ENCODE measurements around the gene ADAMTS20.

ADAMTS20 gene

DNA sequence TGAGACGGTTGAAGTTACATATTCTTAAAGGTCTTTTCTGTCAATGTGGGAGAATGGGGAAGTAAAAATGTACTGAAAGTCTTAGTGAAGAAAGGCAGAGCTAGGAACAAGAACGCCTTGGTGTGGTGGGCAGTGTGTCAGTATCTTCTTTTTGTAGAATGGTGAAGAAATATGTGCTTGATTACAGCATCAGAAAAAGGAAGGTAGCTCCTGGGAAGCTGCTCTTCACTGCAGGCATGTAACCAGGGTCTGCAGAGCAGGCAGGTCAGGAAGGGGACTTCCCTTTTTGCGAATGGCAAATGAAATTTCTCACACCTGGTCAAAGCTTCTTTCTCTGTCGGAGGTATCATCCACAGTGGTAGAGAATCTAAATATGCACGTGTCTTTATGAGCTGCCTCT is 226.2 kb downstream of the ADAMTS20 start:
- Histone ChIP-seq H3K27ac (ENCODE audit: insufficient read depth, low read depth, low read length, poor library complexity, severe bottlenecking) (no peak overlapping the region), H3K27me3 (ENCODE audit: control insufficient read depth, insufficient read depth, low read length, poor library complexity, severe bottlenecking) (no peaks in the 10 kb centered on the region), H3K36me3 (ENCODE audit: control insufficient read depth, insufficient read depth, low read length) (no peaks in the 10 kb centered on the region), H3K4me1 (ENCODE audit: control insufficient read depth, insufficient read depth, low read length) (no peaks in the 10 kb centered on the region), H3K9me3 (ENCODE audit: control insufficient read depth, low read length) (no peaks in the 10 kb centered on the region), H3K4me3 (ENCODE audit: insufficient read depth, low read depth, low read length) (no peak overlapping the region)
- 93 to 97% methylated on average over 4 to 5 of the region's 5 CpGs for WGBS, 2 experiments

GRCh38 chr12:43320281-43320680 is 231.7 kb downstream of the ADAMTS20 start:
- Histone ChIP-seq H3K27me3 (ENCODE audit: control insufficient read depth, insufficient read depth, low read length, poor library complexity, severe bottlenecking) (no peaks in the 10 kb centered on the region), H3K4me3 (ENCODE audit: insufficient read depth, low read depth, low read length) (no peak overlapping the region), H3K36me3 (ENCODE audit: control insufficient read depth, insufficient read depth, low read length) (no peaks in the 10 kb centered on the region), H3K9me3 (ENCODE audit: control insufficient read depth, low read length) (no peaks in the 10 kb centered on the region), H3K27ac (ENCODE audit: insufficient read depth, low read depth, low read length, poor library complexity, severe bottlenecking) (no peak overlapping the region), H3K4me1 (ENCODE audit: control insufficient read depth, insufficient read depth, low read length) (no peaks in the 10 kb centered on the region)
- 91 to 94% methylated on average over 4 of the region's 4 CpGs for WGBS, 2 experiments

GRCh38 chr12:43318021-43318420 is 234.0 kb downstream of the ADAMTS20 start:
- H3K27me3 ChIP-seq (ENCODE audit: control insufficient read depth, insufficient read depth, low read length, poor library complexity, severe bottlenecking): no peaks in the 10 kb centered on the region
- H3K36me3 ChIP-seq (ENCODE audit: control insufficient read depth, insufficient read depth, low read length): no peaks in the 10 kb centered on the region
- no peak overlapping the region for H3K27ac ChIP-seq (ENCODE audit: insufficient read depth, low read depth, low read length, poor library complexity, severe bottlenecking)
- no peaks in the 10 kb centered on the region for H3K4me1 ChIP-seq (ENCODE audit: control insufficient read depth, insufficient read depth, low read length)
- H3K9me3 ChIP-seq (ENCODE audit: control insufficient read depth, low read length): no peaks in the 10 kb centered on the region
- H3K4me3 ChIP-seq (ENCODE audit: insufficient read depth, low read depth, low read length): no peak overlapping the region
- 88 to 99% methylated on average over 2 to 4 of the region's 4 CpGs for WGBS, 2 experiments

DNA sequence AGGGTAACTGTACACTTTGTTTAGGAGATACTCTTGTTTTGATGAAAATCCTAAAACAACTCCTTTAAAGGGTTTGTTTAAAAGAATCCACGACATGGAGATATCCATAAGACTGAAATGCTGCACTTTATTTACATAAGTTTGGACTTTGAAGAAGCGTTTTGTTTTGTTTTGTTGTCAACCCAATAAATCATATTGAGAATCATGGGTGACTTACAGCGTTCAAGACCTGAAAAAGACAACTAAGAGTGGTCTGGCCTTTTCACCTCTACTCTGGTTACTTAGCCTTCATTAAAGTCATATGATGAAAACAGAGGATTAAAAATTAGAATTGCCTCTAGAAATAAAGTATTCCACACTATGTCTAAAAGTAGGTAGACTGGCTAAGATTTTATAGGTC is 234.8 kb downstream of the ADAMTS20 start:
- 87 to 93% methylated on average over 3 of the region's 3 CpGs for WGBS, 2 experiments
- H3K4me1 ChIP-seq (ENCODE audit: control insufficient read depth, insufficient read depth, low read length): no peaks in the 10 kb centered on the region
- H3K27me3 ChIP-seq (ENCODE audit: control insufficient read depth, insufficient read depth, low read length, poor library complexity, severe bottlenecking): no peaks in the 10 kb centered on the region
- H3K9me3 ChIP-seq (ENCODE audit: control insufficient read depth, low read length): no peaks in the 10 kb centered on the region
- H3K36me3 ChIP-seq (ENCODE audit: control insufficient read depth, insufficient read depth, low read length): no peaks in the 10 kb centered on the region
- no peak overlapping the region for H3K4me3 ChIP-seq (ENCODE audit: insufficient read depth, low read depth, low read length)
- no peak overlapping the region for H3K27ac ChIP-seq (ENCODE audit: insufficient read depth, low read depth, low read length, poor library complexity, severe bottlenecking)

- no peaks in the 10 kb centered on the region for H3K27me3 ChIP-seq (ENCODE audit: control insufficient read depth, insufficient read depth, low read length, poor library complexity, severe bottlenecking)
- H3K4me1 ChIP-seq (ENCODE audit: control insufficient read depth, insufficient read depth, low read length): no peaks in the 10 kb centered on the region
- H3K27ac ChIP-seq (ENCODE audit: insufficient read depth, low read depth, low read length, poor library complexity, severe bottlenecking): no peak overlapping the region
- 88 to 95% methylated on average over 1 of the region's 1 CpG for WGBS, 2 experiments
- H3K9me3 ChIP-seq (ENCODE audit: control insufficient read depth, low read length): no peaks in the 10 kb centered on the region
- no peaks in the 10 kb centered on the region for H3K36me3 ChIP-seq (ENCODE audit: control insufficient read depth, insufficient read depth, low read length)
- H3K4me3 ChIP-seq (ENCODE audit: insufficient read depth, low read depth, low read length): no peak overlapping the region
Observed at GRCh38 chr12:43316520-43316919, 235.5 kb downstream of the ADAMTS20 start.

DNA sequence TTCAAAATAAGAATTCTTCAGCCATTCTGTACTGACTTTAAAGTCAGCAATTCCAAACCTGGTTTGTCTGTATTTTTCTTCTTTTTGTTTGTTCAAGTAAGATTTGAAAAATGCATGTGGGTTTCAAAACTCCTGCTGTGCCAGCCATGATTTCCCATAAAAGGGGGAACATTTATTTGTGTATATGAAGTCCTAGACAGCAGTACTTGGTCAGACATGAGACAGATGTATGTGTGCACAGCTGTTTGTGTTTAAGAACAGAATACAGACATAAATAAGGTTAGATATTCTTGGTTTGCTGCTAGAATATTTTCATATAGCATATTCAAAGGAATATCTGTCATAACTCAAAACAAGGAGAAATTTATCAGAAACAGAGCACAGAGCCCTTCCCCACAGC is 236.0 kb downstream of the ADAMTS20 start:
- Histone ChIP-seq H3K36me3 (ENCODE audit: control insufficient read depth, insufficient read depth, low read length) (no peaks in the 10 kb centered on the region), H3K4me3 (ENCODE audit: insufficient read depth, low read depth, low read length) (no peak overlapping the region), H3K9me3 (ENCODE audit: control insufficient read depth, low read length) (no peaks in the 10 kb centered on the region), H3K27ac (ENCODE audit: insufficient read depth, low read depth, low read length, poor library complexity, severe bottlenecking) (no peak overlapping the region), H3K27me3 (ENCODE audit: control insufficient read depth, insufficient read depth, low read length, poor library complexity, severe bottlenecking) (no peaks in the 10 kb centered on the region), H3K4me1 (ENCODE audit: control insufficient read depth, insufficient read depth, low read length) (no peaks in the 10 kb centered on the region)

DNA sequence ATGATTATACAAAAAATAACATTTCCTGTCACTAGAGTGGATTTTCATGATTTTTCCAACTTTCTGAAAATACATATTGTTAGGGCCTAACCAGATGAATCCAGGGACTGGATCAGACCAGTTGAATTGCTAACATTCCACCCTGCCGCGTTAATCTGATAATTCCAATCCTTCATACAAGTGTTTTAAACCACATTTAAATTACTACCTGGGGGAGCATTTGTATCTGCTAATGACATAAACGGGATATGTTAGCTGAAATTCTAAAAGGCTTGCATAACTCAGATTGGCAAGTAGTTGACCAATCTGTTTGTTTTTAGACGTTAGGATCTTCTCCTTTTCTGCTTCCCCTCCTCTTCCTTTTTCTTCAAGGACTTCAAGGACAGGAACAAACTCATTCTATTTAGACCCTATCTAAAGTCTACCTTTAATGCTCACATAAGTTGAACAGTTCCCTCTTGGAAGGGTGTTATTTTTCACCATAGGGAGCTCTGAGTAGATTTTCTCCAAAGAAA is 239.0 kb downstream of the ADAMTS20 start:
- Histone ChIP-seq H3K27me3 (ENCODE audit: control insufficient read depth, insufficient read depth, low read length, poor library complexity, severe bottlenecking) (no peaks in the 10 kb centered on the region), H3K4me3 (ENCODE audit: insufficient read depth, low read depth, low read length) (no peak overlapping the region), H3K4me1 (ENCODE audit: control insufficient read depth, insufficient read depth, low read length) (no peaks in the 10 kb centered on the region), H3K36me3 (ENCODE audit: control insufficient read depth, insufficient read depth, low read length) (no peaks in the 10 kb centered on the region), H3K9me3 (ENCODE audit: control insufficient read depth, low read length) (no peaks in the 10 kb centered on the region), H3K27ac (ENCODE audit: insufficient read depth, low read depth, low read length, poor library complexity, severe bottlenecking) (no peak overlapping the region)
- WGBS, 2 experiments: 95% methylated on average over 4 of the region's 4 CpGs

- Histone ChIP-seq H3K4me3 (ENCODE audit: insufficient read depth, low read depth, low read length) (no peak overlapping the region), H3K9me3 (ENCODE audit: control insufficient read depth, low read length) (no peaks in the 10 kb centered on the region), H3K36me3 (ENCODE audit: control insufficient read depth, insufficient read depth, low read length) (no peaks in the 10 kb centered on the region), H3K4me1 (ENCODE audit: control insufficient read depth, insufficient read depth, low read length) (no peaks in the 10 kb centered on the region), H3K27me3 (ENCODE audit: control insufficient read depth, insufficient read depth, low read length, poor library complexity, severe bottlenecking) (no peaks in the 10 kb centered on the region), H3K27ac (ENCODE audit: insufficient read depth, low read depth, low read length, poor library complexity, severe bottlenecking) (no peak overlapping the region)
Observed at GRCh38 chr12:43310596-43310995, 241.4 kb downstream of the ADAMTS20 start.

DNA sequence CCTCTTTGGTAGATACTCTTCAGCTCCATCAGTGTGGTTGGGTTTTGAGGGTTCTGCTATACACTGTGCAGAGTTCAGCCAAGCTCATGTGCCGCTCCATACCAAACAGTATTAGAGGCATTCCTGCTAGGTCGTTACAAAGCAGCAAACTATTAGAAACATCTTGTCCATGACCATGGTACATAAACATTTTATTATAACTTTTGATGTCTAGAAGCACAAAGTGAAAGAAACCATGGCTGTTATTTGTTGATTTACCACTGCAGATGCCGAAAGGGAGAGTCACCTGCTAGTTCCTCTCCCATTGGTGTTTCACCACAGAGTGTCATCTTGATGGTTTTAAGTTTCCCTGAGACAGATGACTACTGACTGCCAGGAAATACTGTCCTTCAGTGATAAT is 242.0 kb downstream of the ADAMTS20 start:
- H3K27ac ChIP-seq (ENCODE audit: insufficient read depth, low read depth, low read length, poor library complexity, severe bottlenecking): no peak overlapping the region
- no peaks in the 10 kb centered on the region for H3K9me3 ChIP-seq (ENCODE audit: control insufficient read depth, low read length)
- H3K36me3 ChIP-seq (ENCODE audit: control insufficient read depth, insufficient read depth, low read length): no peaks in the 10 kb centered on the region
- no peaks in the 10 kb centered on the region for H3K27me3 ChIP-seq (ENCODE audit: control insufficient read depth, insufficient read depth, low read length, poor library complexity, severe bottlenecking)
- H3K4me1 ChIP-seq (ENCODE audit: control insufficient read depth, insufficient read depth, low read length): no peaks in the 10 kb centered on the region
- H3K4me3 ChIP-seq (ENCODE audit: insufficient read depth, low read depth, low read length): no peak overlapping the region
- WGBS, 2 experiments: 93 to 96% methylated on average over 3 of the region's 3 CpGs

DNA sequence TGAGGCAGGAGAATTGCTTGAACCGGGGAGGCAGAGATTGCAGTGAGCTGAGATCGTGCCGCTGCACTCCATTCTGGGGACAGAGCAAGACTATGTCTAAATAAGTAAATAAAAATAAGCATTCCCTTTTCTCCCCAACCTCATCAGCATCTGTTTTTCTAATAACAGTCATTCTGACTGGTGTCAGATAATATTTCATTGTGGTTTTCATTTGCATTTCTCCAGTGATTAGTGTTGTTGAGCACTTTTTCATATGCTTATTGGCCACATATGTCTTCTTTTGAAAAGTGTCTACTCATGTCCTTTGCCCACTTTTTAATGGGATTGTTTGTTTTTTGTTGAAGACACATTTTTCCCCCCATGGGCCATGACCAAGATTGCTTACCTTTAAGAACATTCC is 243.2 kb downstream of the ADAMTS20 start:
- H3K36me3 ChIP-seq (ENCODE audit: control insufficient read depth, insufficient read depth, low read length): no peaks in the 10 kb centered on the region
- H3K9me3 ChIP-seq (ENCODE audit: control insufficient read depth, low read length): no peaks in the 10 kb centered on the region
- H3K27ac ChIP-seq (ENCODE audit: insufficient read depth, low read depth, low read length, poor library complexity, severe bottlenecking): no peak overlapping the region
- no peaks in the 10 kb centered on the region for H3K4me1 ChIP-seq (ENCODE audit: control insufficient read depth, insufficient read depth, low read length)
- no peaks in the 10 kb centered on the region for H3K27me3 ChIP-seq (ENCODE audit: control insufficient read depth, insufficient read depth, low read length, poor library complexity, severe bottlenecking)
- WGBS, 2 experiments: 85 to 88% methylated on average over 3 of the region's 3 CpGs
- H3K4me3 ChIP-seq (ENCODE audit: insufficient read depth, low read depth, low read length): no peak overlapping the region

DNA sequence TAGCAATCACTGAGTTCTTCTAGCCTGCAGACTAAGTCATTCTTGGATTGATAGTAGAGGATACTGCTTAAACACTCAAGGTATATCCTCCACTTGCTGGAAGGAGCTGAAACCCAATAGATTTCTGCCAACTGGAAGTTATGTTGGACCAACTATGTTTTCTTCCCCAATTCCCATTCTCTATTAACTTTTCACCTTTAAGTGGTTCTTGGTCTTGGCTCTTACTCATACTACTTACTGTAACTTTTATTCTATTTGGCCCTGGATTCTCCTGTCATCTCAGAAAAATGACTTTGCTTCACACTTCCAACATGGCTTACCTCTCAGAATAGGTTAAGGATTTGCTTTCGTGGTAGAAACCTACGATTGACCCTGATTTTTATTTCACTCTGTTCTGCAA is 244.9 kb downstream of the ADAMTS20 start:
- no peak overlapping the region for H3K27ac ChIP-seq (ENCODE audit: insufficient read depth, low read depth, low read length, poor library complexity, severe bottlenecking)
- H3K4me3 ChIP-seq (ENCODE audit: insufficient read depth, low read depth, low read length): no peak overlapping the region
- H3K9me3 ChIP-seq (ENCODE audit: control insufficient read depth, low read length): no peaks in the 10 kb centered on the region
- no peaks in the 10 kb centered on the region for H3K27me3 ChIP-seq (ENCODE audit: control insufficient read depth, insufficient read depth, low read length, poor library complexity, severe bottlenecking)
- no peaks in the 10 kb centered on the region for H3K36me3 ChIP-seq (ENCODE audit: control insufficient read depth, insufficient read depth, low read length)
- H3K4me1 ChIP-seq (ENCODE audit: control insufficient read depth, insufficient read depth, low read length): no peaks in the 10 kb centered on the region
- 83 to 94% methylated on average over 1 to 2 of the region's 2 CpGs for WGBS, 2 experiments

All from ectodermal cell (in vitro differentiated cells).